ENCODE data around the gene LDLRAD2. TPM values are rescaled to one million over a fixed set of nuclear protein-coding genes. Genes with fewer than 3 reads are reported as not detected.

The LDLRAD2 gene
- total RNA-seq, 1 donor, result not detected

DNA sequence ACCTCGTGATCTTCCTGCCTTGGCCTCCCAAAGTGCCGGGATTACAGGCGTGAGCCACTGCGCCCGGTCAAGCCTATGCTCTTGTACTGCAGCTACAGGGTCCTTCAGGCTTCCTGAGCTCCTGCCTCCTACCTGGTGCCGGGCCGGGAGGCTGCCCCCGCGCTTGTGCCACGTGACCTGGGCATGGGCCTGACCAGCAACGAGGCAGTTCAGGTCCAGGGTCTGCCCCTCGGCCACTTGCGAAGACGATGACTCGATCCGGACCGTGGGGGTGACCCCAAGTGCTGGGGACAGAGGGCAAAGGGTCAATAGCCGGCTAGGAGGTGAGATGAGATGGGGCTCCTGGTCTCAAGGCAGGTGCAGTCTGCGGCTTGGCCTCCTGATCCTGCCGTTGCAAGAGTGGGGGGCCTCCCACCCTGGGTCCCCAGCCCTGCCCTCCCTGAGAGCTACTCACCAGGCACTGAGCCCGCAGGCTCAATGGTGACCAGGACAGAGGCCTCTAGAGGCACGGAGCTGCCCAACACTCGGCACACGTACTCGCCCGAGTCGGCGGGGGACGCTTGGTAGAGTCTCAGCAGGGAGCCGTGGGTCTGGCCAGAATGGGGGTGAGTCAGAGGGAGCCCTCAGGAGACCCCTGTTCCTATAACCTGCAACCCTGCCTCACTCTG is 38.0 kb downstream of the LDLRAD2 start:
- no peak for DNase-seq (ENCODE audit: insufficient read length, low spot score, missing footprints)
- peaks cover 2% of the 10 kb centered on the region for H3K4me1 ChIP-seq (ENCODE audit: insufficient read depth, low read length)
- no peak overlapping the region for H3K4me2 ChIP-seq (ENCODE audit: insufficient read depth, low read length)
- no peaks in the 10 kb centered on the region for H3K27me3 ChIP-seq (ENCODE audit: insufficient read depth, low read length)
- no peaks in the 10 kb centered on the region for H3K79me2 ChIP-seq (ENCODE audit: insufficient read depth, low read length)
- peaks cover 84% of the 10 kb centered on the region for H3K36me3 ChIP-seq (ENCODE audit: insufficient read depth, low read length)
- no peak overlapping the region for H2AFZ ChIP-seq (ENCODE audit: low read length)
- H4K20me1 ChIP-seq (ENCODE audit: insufficient read depth, low read length), result peaks cover 27% of the 10 kb centered on the region
- H3K27ac ChIP-seq (ENCODE audit: low read depth, low read length), result no peak overlapping the region
- H3K4me3 ChIP-seq (ENCODE audit: insufficient read depth, low read length), result no peak overlapping the region
- no peaks in the 10 kb centered on the region for H3K9me3 ChIP-seq (ENCODE audit: low read depth, low read length)
- TF ChIP-seq, protein P1, sequence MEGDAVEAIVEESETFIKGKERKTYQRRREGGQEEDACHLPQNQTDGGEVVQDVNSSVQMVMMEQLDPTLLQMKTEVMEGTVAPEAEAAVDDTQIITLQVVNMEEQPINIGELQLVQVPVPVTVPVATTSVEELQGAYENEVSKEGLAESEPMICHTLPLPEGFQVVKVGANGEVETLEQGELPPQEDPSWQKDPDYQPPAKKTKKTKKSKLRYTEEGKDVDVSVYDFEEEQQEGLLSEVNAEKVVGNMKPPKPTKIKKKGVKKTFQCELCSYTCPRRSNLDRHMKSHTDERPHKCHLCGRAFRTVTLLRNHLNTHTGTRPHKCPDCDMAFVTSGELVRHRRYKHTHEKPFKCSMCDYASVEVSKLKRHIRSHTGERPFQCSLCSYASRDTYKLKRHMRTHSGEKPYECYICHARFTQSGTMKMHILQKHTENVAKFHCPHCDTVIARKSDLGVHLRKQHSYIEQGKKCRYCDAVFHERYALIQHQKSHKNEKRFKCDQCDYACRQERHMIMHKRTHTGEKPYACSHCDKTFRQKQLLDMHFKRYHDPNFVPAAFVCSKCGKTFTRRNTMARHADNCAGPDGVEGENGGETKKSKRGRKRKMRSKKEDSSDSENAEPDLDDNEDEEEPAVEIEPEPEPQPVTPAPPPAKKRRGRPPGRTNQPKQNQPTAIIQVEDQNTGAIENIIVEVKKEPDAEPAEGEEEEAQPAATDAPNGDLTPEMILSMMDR (IDR thresholded peaks at IDR 0.05; ENCODE audit: extremely low read depth, low read depth, low read length), result no peak

DNA sequence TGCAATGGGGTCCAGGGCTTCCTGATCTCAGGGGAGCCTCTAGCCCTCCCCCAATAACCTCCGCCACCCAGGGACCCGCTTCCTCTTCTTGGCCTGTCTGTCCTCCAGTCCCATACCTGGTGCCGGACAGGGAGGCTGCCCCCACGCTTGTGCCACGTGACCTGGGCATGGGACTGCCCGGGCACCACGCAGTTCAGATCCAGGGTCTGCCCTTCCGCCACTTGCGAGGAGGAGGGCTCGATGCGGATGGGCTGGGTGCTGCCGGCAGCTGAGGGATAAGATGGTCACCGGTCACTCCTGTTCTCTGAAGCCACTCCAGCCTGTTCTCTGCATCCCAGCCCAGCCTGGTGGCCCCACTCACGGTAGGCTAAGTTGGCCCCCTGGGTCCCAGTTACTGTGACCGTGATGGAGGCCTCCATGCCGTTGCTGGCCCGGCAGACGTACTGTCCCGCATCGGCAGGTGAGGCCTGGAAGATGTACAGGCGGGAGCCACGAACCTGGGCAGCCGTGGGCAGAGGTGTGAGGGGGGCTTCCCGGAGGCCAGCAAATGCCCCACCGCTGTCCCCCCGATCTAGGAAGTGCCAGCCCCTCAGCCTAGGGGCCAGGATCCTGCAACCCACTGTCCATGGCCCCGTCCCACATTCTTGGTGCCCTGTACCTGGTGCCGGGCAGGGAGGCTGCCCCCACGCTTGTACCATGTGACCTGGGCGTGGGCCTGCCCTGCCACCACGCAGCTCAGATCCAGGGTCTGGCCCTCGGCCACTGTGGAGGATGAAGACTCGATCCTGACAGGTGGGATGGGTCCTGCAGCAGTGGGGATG is 39.6 kb downstream of the LDLRAD2 start:
- Histone ChIP-seq H3K9me3 (ENCODE audit: low read depth, low read length) (no peaks in the 10 kb centered on the region), H3K4me3 (ENCODE audit: insufficient read depth, low read length) (no peak overlapping the region), H2AFZ (ENCODE audit: low read length) (no peak overlapping the region), H3K27ac (ENCODE audit: low read depth, low read length) (no peak overlapping the region), H3K36me3 (ENCODE audit: insufficient read depth, low read length) (peaks cover 84% of the 10 kb centered on the region), H3K4me2 (ENCODE audit: insufficient read depth, low read length) (no peak overlapping the region), H3K27me3 (ENCODE audit: insufficient read depth, low read length) (no peaks in the 10 kb centered on the region), H3K4me1 (ENCODE audit: insufficient read depth, low read length) (peaks cover 2% of the 10 kb centered on the region), H3K79me2 (ENCODE audit: insufficient read depth, low read length) (no peaks in the 10 kb centered on the region), H4K20me1 (ENCODE audit: insufficient read depth, low read length) (peaks cover 31% of the 10 kb centered on the region)
- TF ChIP-seq, protein P1 (IDR thresholded peaks at IDR 0.05; ENCODE audit: extremely low read depth, low read depth, low read length), result no peak
- DNase-seq (ENCODE audit: insufficient read length, low spot score, missing footprints), result no peak

DNA sequence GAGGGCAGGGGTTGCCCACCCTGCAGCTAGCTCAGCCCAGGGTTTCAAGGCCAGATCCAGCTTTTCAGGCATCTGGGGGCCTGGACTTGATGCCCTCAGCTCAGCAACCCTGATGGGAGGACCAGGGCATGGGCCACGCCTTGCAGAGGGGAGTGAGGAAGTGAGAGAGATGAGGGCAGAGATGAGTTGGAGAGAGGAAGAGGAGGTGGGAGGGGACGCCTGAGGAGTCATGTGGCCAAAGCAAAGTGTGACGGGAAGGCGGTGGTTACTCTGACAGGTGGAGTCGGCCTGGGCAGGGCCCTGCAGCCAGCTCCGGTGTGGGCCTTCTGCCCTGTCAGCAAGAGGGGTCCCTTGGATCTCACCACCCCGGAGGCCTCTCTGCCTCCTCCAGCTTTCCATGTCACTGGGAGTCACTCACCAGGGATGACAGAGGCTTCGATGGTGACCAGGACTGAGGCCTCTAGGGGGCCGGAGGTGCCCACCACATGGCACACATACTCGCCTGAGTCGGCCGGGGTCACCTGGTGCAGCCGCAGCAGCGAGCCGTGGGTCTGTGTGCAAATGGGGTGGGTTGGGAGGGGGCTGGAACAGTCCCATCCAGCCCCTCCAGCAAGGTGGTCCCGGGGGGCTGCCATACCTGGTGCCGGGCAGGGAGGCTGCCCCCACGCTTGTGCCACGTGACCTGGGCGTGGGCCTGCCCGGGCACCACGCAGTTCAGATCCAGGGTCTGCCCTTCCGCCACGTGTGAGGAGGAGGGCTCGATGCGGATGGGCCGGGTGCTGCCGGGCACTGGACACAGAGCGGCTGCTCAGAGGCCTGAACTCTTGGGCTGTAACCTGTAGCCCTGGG is 40.4 kb downstream of the LDLRAD2 start:
- Histone ChIP-seq H3K36me3 (ENCODE audit: insufficient read depth, low read length) (peaks cover 83% of the 10 kb centered on the region), H2AFZ (ENCODE audit: low read length) (no peak overlapping the region)

More for the DNA sequence above, 40.4 kb downstream of the LDLRAD2 start:
- Histone ChIP-seq H3K27me3 (ENCODE audit: insufficient read depth, low read length) (no peaks in the 10 kb centered on the region), H3K4me2 (ENCODE audit: insufficient read depth, low read length) (no peak overlapping the region), H3K9me3 (ENCODE audit: low read depth, low read length) (no peaks in the 10 kb centered on the region), H3K4me1 (ENCODE audit: insufficient read depth, low read length) (peaks cover 1% of the 10 kb centered on the region), H3K4me3 (ENCODE audit: insufficient read depth, low read length) (no peak overlapping the region), H3K79me2 (ENCODE audit: insufficient read depth, low read length) (no peaks in the 10 kb centered on the region), H3K27ac (ENCODE audit: low read depth, low read length) (no peak overlapping the region), H4K20me1 (ENCODE audit: insufficient read depth, low read length) (peaks cover 30% of the 10 kb centered on the region)
- no peak for DNase-seq (ENCODE audit: insufficient read length, low spot score, missing footprints)
- TF ChIP-seq, protein P1 (IDR thresholded peaks at IDR 0.05; ENCODE audit: extremely low read depth, low read depth, low read length), result no peak
